ENCODE data around the gene KCP. TPM values are rescaled to one million over a fixed set of nuclear protein-coding genes. Genes with fewer than 3 reads are reported as not detected.

Gene KCP
- total and polyA plus RNA-seq, 2 of the 13 experiments (the other 11 are each of a cell fraction or from before 2014, with no cell fraction given): 0.37 to 1.0 TPM

- no peak for TF ChIP-seq KLF15 (CRISPR knock-in tag; IDR thresholded peaks at IDR 0.05; ENCODE audit: borderline replicate concordance)
- TF ChIP-seq ZNF451 (CRISPR knock-in tag; IDR thresholded peaks at IDR 0.05): no peak
- no peak for TF ChIP-seq ZNF18 (CRISPR knock-in tag; IDR thresholded peaks at IDR 0.05; ENCODE audit: insufficient replicate concordance)
- TF ChIP-seq ZNF782 (CRISPR knock-in tag; IDR thresholded peaks at IDR 0.05; ENCODE audit: borderline replicate concordance): peak; percentile 90
- TF ChIP-seq ZNF576 (CRISPR knock-in tag; IDR thresholded peaks at IDR 0.05): no peak
- TF ChIP-seq FOXP1 (IDR thresholded peaks at IDR 0.05): no peak
- TF ChIP-seq FOXP1 (CRISPR knock-in tag; IDR thresholded peaks at IDR 0.05): no peak
- TF ChIP-seq KDM5A (IDR thresholded peaks at IDR 0.05; ENCODE audit: borderline replicate concordance, low read length): 0 out of 2 replicates have a peak, but pooled peaks have one; percentile 25
- TF ChIP-seq YY1 (IDR thresholded peaks at IDR 0.05; ENCODE audit: insufficient read depth, insufficient replicate concordance, low read depth, low read length): no peak
- no peak for TF ChIP-seq ZNF205 (CRISPR knock-in tag; IDR thresholded peaks at IDR 0.05)
- no peak for TF ChIP-seq SP2 (CRISPR knock-in tag; IDR thresholded peaks at IDR 0.05)
- TF ChIP-seq ZNF383 (CRISPR knock-in tag; IDR thresholded peaks at IDR 0.05; ENCODE audit: borderline replicate concordance): 0 out of 2 replicates have a peak, but pooled peaks have one; percentile 48
- TF ChIP-seq HCFC1 (IDR thresholded peaks at IDR 0.05; ENCODE audit: low read depth, low read length): peak; percentile 84
- TF ChIP-seq AGO2 (optimal IDR thresholded peaks at IDR 0.05; ENCODE audit: low read depth, low read length): no peak
- TF ChIP-seq THAP7 (CRISPR knock-in tag; IDR thresholded peaks at IDR 0.05): 0 out of 2 replicates have a peak, but pooled peaks have one; percentile 33
- TF ChIP-seq GMEB2 (CRISPR knock-in tag; IDR thresholded peaks at IDR 0.05; ENCODE audit: low read depth): no peak; the same call in none of the 2 replicates
- TF ChIP-seq TP53 (CRISPR knock-in tag; conservative IDR thresholded peaks at IDR 0.05): no peak
Measured at GRCh38 chr7:128862571-128863432, 47.7 kb downstream of the KCP start, which contains the start of gene ATP6V1F (continued).
